ENCODE data around the gene CACNB4.

The CACNB4 gene

GRCh38 chr2:152078662-152079061, 20.2 kb downstream of the CACNB4 start:
- ChIA-PET POLR2A (ENCODE audit: low non-redundant PET) (no interaction called here), CTCF (no interaction called here)
- H3K27ac ChIP-seq: no peak overlapping the region

GRCh38 chr2:152078023-152078422, 20.8 kb downstream of the CACNB4 start:
- CTCF ChIA-PET: no interaction called here
- H3K27ac ChIP-seq: no peak overlapping the region
- TF ChIP-seq CTCF (conservative IDR thresholded peaks at IDR 0.05; ENCODE audit: low read depth): no peak
- no peak for DNase-seq (ENCODE audit: low spot score)
- POLR2A ChIA-PET (ENCODE audit: low non-redundant PET): no interaction called here

More at GRCh38 chr2:152078662-152079061, 20.2 kb downstream of the CACNB4 start:
- DNase-seq (ENCODE audit: low spot score): no peak
- TF ChIP-seq CTCF (conservative IDR thresholded peaks at IDR 0.05; ENCODE audit: low read depth): no peak

GRCh38 chr2:152075461-152076050, 23.3 kb downstream of the CACNB4 start:
- TF ChIP-seq CTCF (conservative IDR thresholded peaks at IDR 0.05; ENCODE audit: low read depth): no peak
- DNase-seq (ENCODE audit: low spot score): no peak
- POLR2A ChIA-PET (ENCODE audit: low non-redundant PET): no interaction called here

GRCh38 chr2:152072011-152072410, 26.8 kb downstream of the CACNB4 start:
- CTCF ChIA-PET: interaction anchor here (1.6 kb wide), 1 partner anchor 11 kb away, joined by 6 read pairs; no protein-coding TSS in a partner anchor

More at GRCh38 chr2:152075461-152076050, 23.3 kb downstream of the CACNB4 start:
- H3K27ac ChIP-seq: no peak overlapping the region
- CTCF ChIA-PET: interaction anchor here (0.6 kb wide), 1 partner anchor 27 kb away, joined by 4 read pairs; no protein-coding TSS in a partner anchor

GRCh38 chr2:152071518-152071917, 27.3 kb downstream of the CACNB4 start:
- ChIA-PET CTCF (no interaction called here), POLR2A (ENCODE audit: low non-redundant PET) (no interaction called here)
- no peak overlapping the region for H3K27ac ChIP-seq
- no peak for TF ChIP-seq CTCF (conservative IDR thresholded peaks at IDR 0.05; ENCODE audit: low read depth)
- no peak for DNase-seq (ENCODE audit: low spot score)

More at GRCh38 chr2:152072011-152072410, 26.8 kb downstream of the CACNB4 start:
- H3K27ac ChIP-seq: no peak overlapping the region
- no peak for TF ChIP-seq CTCF (conservative IDR thresholded peaks at IDR 0.05; ENCODE audit: low read depth)
- POLR2A ChIA-PET (ENCODE audit: low non-redundant PET): no interaction called here
- no peak for DNase-seq (ENCODE audit: low spot score)

- POLR2A ChIA-PET (ENCODE audit: low non-redundant PET): no interaction called here
- H3K27ac ChIP-seq: no peak overlapping the region
- TF ChIP-seq CTCF (conservative IDR thresholded peaks at IDR 0.05; ENCODE audit: low read depth): no peak
- CTCF ChIA-PET: interaction anchor here (0.6 kb wide), 1 partner anchor 44 kb away, joined by 3 read pairs; no protein-coding TSS in a partner anchor
- DNase-seq (ENCODE audit: low spot score): no peak
These were observed 27.8 kb downstream of the CACNB4 start for GRCh38 chr2:152071092-152071491.
